ENCODE data around the gene FITM2. TPM values are rescaled to one million over a fixed set of nuclear protein-coding genes. Genes with fewer than 3 reads are reported as not detected.
A peak's percentile ranks its signal among the peaks of the same experiment; 100 is the strongest.
"Not testable (repeated sequence)": the region's sequence is repeated elsewhere in the genome, so short reads cannot be mapped to it uniquely, and the experiment has no call there.

FITM2 gene
- total RNA-seq, 1 donor from 2014 or later: 10.9 TPM

DNA sequence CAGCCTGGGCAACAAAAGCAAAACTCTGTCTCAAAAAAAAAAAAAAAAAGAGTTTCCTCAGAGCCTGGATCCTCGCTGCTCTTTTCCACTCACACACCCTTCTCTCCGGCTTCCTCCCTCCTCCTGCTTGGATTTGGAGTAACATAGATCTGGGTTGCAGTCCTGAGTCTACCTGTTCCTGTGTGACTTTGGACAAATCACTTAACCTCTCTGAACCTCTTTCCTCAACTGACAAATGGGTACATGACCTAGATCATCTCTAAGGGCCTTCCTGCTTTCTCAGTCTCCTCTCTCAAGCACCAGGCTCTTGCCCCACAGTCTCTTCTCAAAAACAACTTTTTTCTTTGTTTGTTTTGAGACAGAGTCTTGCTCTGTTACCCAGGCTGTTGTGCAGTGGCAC, 20.2 kb upstream of the FITM2 start:
- DNase-seq (ENCODE audit: low spot score): no peak

DNA sequence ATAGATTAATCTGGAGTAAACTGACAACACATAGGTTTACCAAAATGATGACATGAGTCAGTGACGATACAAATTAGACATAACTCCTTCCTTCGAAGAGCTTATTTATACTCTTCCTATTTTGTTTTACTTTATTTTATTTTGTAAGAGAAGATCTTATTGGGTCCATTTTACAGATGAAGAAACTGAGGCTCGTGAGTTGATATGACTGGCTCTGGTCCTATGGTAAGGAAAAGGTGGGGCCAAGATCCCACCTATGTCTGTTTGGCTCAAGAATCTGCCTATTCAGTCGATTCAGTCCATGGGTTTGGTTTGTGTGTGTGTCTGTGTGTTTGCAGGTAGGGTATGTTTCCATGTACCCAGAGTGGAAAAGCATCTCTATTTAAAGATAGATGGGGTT, 17.4 kb upstream of the FITM2 start:
- DNase-seq (ENCODE audit: low spot score): no peak

DNA sequence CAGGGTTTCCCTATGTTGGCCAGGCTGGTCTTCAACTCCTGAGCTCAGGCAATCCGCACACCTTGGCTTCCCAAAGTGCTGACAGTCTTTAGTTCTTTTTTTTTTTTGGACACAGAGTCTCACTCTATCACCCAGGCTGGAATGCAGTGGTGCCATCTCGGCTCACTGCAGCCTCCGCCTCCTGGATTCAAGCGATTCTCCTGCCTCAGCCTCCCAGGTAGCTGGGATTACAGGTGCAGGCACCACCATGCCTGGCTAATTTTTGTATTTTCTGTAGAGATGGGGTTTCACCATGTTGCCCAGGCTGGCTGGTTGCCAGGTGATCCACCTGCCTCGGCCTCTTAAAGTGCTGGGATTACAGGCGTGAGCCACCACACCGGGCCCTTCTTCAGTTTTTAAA, 16.7 kb upstream of the FITM2 start:
- not testable (repeated sequence) for DNase-seq (ENCODE audit: low spot score)

DNA sequence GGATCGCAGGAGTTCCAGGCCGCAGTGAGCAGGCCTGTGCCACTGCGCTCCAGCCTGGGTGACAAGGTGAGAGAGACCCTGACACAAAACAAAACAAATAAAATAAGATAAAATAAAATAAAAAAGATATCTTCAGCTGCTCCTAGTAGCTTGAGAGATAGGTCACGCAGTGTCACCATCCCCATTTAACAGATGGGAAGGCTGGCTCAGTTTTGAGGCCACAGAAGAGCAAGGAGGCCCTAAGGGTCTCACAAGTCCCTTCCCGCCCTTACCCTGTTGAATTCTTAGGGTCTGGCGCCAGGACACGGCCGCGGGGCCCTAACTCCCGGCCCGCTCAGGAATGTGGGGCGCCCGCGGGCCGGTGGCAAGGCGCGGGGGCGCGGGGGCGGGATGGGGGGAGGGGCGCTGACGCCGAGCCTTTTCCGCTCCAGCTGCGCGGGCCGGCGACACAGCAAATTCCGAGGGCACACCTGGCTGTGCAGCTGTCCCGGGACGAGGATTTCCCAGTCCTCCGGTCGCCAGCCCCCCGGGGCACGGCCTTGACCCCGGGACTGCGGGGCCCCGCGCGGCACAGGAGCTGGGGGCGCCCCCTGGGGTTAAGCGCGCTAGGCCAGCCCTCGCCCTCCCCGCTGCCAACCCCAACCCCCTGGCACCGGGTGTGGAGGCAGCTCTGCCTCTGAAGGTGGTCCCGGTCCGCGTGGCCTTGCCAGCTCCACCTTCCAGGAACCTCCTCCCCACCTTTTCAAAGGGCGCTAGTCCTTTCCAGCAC, 15.6 kb upstream of the FITM2 start:
- DNase-seq (ENCODE audit: low spot score): no peak

DNA sequence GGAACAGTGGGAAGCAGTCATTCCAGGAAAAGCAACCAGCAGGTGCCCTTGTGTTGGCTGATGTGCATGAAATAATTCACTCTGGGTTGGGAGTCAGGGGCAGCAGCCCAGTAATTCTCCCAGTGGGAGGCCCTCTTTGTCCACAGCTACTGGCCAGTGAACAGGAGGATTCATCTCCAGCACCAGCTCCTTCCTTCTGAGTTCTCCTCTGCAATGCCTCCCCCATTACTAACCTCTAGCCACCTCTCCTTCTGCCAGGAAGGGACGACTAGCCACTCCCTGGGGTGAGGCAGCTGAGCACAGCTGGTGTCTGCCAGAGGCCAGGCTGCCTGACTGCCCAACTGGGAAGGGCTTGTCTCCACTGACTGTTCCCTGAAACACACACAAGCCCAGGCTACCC, 13.3 kb upstream of the FITM2 start:
- DNase-seq (ENCODE audit: low spot score): peak; percentile 13

DNA sequence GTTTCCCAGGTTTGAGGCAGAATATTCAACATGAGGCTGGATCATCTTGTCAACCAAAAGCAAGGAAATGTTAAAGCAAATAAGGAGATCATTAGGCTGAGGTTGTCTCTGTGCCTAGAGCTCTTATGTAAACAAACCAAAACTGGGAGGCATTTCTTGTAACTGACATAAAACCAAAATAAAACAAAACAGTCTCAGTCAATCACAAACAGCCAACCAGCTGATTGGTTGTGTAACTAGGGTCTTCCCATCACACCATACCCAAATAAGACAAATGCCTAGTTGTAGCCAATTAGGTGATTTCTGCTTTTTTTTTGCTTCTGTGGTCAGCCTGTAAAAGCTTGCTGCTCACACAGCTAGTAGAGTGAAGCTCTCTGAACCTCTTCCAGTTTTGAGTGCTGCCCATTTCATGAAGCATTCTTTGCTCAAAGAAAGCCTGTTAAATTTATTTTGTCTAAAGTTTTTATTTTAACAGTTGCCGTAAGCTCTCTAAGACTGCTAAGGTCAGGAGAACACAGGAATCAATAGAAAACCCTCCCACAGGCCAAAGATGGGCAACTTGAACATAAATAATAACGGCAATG, 8.9 kb upstream of the FITM2 start:
- DNase-seq (ENCODE audit: low spot score): no peak

DNA sequence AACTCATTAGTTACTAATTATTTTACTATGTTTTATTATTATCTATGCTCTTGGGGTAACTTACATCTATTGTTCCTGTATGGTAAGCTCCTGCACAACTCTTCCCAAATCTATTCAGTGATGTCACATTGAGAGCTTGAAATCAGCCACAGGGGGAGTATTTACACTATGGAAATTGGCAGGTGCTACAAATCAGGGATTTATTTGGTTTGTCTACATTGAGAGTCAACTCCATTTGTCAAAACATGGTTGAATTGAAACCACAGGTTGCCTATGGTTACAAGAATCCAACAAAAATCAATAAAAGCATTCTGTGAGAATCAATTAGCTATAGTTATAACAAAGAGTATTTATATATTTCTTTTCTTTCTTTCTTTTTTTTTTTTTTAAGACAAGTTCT, 3.9 kb upstream of the FITM2 start:
- DNase-seq (ENCODE audit: low spot score): no peak

DNA sequence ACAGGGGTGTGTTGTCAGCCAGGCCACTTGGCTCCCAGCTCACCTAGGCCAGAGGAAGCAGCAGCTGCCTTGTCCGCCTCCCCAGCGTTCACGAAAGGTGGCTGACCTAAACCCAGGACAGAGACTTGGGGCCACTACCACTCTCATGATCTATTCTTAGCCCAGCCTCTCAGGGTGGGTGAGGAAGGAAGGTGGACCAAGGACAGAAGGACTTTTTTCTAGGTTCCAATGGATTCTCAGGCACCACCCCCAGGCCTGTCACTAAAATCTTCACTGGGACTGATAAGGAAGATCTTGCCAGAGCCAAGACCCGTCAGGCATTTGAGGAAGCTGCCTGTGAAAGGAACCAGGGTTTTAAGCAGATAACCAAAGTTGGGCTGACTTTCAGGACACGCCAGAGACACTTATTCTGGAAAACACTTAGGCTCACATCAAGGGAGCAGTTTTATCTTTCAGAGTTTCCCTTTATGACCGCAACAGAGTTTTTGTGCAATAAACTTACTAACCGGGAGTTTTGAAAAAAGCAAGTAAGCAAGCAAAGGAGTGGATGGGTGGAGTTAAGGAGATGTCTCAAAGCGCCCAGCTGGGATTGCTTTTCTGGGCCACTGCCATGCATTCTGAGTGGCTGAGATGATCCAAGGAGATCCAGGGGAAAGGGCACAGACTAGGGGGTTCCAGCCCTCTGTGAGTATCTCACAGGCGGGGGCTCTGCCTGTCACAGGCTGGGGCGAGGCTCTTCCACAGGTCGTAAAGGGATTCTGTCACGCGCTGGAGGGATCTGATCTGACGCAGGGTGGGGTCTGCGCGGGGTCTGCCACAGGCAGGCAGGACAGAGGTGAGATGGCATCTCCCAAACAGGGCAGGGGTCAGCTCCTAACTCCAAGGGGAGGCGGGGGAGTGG, 989 bp downstream of the FITM2 start:
- no peak for DNase-seq (ENCODE audit: low spot score)

DNA sequence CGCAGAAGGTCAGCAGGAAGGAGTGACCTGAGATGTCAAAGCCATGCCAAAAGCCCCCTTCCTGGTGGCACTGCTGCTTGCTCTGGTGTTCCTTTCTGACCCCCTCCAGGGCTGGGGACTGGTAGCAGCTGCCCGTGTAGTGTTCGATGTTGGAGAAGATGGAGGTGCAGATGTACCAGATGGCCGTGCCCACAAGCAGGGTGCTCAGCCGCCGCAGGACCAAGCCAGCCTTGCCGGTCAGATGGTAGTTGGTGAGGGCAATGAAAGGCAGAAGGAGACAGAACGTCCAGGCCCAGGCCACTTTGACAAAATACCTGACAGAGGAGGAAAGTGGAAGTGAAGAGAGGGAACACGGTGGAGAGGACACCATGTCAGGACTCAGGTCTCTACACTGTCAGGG, 4.1 kb downstream of the FITM2 start:
- no peak for DNase-seq (ENCODE audit: low spot score)

DNA sequence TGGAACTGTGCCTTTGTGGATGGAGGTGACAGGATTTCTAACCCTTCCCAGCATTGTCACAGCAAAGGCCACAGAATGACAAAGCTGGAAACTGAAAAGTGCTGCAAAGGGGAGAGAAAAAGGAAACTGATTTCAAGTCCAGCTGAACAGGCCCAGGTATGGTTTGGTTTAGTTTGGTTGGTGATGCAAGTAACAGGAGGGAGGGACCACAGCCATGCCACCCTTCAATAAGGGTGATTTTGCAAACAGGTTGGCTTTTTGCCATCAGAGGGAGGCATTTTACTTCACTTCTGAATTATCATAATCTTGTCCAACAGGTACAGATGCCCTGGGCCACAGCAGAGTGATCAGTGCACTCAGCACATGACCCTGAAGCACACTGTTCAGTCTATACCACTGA, 6.6 kb downstream of the FITM2 start:
- no peak for DNase-seq (ENCODE audit: low spot score)

DNA sequence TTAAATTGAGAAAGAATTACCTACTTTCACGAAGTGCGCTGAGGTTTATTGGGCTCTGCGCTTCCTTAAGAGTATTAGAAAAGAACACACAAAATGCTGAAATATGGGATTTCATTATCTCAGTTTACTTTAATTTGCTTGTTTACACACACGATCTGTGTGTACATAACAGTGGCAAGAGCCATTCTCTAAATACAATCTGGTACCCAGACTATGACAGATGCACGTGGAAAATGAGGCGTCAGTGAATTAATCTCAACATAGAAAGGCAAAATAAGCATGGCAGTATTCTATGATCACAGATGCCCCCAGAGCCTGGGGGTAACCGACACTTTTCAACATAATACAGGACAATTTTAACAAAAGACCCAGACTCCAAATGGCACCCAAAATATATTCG, 8.3 kb downstream of the FITM2 start:
- no peak for DNase-seq (ENCODE audit: low spot score)

DNA sequence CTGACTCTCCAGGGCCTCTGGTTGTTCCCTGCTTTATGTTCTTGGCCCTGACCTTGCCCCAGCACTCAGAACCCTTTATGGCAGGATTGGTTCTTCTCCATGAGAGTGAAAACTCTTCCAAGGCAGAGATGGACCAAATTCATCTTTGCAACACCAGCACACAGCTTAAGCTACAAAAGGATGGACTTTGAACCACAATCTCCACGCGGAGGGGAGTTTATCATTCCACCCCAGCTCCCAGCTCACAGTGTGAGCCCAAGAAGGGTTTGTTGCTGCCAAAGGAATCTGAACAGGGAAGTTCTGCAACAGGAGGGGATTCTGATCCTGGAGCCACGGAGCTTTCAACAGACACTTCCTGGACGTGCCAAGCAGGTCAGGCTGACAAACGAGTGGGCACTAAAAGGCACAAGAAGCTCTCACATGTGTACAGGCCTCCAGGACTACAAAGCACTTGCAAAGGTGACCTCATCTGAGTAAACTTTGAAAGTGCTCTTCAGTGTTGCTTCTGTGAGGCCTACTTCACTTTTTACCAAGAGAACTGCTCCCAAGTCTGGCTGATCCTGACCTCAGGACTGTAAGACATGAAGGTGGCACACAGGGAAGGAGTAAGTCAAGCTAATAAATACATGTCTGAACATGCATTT, 8.9 kb downstream of the FITM2 start:
- DNase-seq (ENCODE audit: low spot score): peak; percentile 58

DNA sequence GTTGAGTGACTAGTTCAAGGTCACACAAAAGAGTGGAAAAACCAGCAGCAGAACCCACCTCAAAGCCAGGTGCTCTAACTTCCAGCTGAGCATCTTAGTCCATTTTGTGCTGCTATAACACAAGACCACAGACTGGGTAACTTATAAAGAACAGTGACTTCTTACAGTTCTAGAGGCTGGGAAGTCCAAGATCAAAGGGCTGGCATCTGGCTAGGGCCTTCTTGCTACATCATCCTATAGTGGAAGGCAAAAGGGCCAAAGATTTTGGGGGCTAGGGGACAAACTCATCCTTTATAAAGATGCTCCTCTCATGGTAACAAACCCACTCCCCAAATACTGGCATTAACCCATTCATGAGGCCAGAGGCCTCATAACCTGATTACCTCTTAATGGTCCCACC, 9.7 kb downstream of the FITM2 start:
- no peak for DNase-seq (ENCODE audit: low spot score)

DNA sequence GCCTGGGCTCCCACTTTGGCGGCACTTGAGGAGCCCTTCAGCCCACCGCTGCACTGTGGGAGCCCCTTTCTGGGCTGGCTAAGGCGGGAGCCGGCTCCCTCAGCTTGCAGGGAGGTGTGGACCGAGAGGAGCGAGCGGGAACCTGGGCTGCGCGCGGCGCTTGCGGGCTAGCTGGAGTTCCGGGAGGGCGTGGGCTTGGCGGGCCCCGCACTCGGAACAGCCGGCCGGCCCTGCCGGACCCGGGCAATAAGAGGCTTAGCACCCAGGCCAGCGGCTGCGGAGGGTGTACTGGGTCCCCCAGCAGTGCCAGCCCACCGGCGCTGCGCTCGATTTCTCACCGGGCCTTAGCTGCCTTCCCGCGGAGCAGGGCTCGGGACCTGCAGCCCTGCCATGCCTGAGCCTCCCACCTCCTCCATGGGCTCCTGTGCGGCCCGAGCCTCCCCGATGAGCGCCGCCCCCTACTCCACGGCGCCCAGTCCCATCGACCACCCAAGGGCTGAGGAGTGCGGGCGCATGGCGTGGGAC, 11.9 kb downstream of the FITM2 start:
- DNase-seq (ENCODE audit: low spot score): not testable (repeated sequence)

DNA sequence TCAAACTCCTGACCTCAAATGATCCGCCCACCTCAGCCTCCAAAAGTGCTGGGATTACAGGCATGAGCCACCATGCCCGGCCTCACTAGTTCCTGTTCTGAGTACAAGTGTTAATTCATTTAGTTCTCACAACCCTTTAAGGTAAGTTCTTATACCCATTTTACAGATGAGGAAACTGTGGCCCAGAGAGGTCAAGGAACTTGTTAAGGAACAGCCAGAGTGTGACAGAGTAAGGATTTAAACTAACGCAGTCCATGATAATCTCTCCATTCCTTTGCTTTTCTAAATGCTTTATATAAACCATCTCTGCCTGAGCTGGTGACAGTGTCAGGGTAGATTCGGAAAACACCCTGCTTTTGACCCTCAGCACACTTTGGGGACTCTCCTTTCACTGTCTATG, 13.3 kb downstream of the FITM2 start:
- DNase-seq (ENCODE audit: low spot score): no peak

DNA sequence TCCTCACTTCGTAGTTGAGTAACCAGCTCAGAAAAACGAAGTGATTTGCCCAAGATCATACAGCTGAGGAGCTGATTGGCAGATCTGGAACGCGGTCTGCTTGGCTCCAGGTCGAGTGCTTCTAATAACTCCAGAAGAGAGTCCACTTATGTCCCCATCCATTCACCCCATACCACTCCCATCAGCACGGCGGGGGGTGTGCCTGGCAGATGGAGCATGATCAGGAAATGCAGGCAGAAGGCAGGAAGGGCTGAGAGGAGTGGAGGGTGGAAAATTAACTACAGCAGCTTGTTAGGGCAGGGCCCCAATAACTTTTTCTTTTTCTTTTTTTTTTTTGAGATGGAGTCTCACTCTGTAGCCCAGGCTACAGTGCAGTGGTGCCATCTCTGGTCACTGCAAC, 15.0 kb downstream of the FITM2 start:
- no peak for DNase-seq (ENCODE audit: low spot score)

DNA sequence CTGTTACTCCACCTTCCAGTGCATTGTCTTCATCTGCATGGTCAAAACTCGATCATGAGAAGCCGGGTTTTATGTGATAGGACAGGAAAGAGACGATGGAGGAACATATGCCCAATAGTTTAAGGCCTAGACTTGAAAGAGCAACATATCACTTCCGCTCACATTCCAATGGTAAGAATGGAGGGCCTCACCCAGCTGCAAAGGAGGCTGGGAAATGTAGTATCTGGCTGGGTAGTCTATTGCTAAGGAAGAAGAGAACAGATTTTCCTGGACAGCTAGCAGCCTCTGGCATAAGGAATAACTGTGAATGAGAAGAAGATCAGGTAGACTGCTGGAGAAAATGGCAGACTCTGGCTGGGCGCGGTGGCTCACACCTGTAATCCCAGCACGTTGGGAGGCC, 19.2 kb downstream of the FITM2 start:
- DNase-seq (ENCODE audit: low spot score): no peak

DNA sequence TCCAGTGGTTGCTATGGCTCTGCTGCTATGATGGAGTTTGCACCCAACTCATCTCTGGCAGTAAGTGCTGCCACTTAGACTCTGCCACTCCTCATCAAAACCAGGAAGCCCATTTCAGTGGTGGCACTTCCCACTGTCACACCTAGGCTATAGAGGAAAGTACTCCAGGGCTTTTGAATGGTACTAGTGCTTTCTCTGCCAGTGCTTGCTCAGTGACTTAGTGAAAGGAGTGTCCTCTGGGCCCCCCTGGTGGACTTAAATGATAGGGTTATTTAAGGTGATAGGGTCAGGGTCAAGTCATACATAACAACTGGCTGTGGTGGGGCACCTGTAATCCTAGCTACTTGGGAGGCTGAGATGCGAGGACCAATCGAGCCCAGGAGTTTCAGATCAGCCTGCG, 22.8 kb downstream of the FITM2 start:
- DNase-seq (ENCODE audit: low spot score): no peak

DNA sequence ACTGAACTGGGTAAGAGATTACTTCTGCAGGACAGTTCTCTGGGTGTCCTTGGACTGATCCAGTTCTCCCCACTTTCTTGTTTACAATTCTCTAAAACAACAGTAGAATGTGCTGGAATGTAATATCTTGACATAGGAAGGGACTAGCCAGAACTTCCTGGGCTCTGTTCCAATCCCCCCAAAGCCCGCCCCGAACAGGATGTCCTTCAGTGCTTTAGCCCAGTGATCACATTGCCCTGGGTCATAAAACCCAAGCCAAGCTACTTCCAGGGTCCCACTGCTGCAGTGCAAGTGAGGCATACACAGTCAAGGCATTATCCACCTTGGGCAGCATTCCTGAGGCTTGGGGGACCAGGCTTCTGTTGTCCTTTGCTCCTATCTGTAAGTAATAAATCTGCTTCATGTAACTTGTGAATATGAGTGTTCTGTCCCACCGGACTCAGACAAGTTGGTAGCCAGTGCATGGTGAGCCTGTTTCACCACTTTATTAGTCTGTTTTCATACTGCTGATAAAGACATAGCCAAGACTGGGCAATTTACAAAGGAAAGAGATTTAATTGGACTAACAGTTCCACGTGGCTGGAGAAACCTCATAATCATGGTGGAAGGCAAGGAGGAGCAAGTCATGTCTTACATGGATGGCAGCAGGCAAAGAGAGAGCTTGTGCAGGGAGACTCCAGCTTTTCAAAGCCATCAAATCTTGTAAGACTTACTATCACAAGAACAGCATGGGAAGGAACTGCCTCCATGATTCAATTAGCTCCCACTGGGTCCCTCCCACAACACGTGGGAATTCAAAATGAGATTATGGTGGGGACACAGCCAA, 23.5 kb downstream of the FITM2 start:
- peak; percentile 47 for DNase-seq (ENCODE audit: low spot score)

DNA sequence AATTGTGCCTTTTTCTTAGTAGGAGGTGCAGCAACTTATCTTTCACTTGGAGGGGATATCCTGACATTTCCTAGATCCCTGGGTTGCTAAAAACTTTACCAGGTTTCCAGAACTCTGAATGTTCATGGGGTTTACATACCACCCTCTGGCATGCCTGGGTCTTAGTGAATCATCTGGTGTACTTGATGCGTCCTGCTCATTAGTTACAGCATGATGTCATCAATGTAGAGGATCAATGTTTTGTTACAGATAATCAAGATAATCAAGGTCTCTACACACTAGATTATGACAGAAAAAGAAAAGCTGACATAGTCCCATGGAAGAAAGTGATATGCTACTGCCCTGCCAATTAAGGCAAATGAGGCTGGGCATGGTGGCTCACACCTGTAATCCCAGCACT, 27.0 kb downstream of the FITM2 start:
- DNase-seq (ENCODE audit: low spot score): no peak

DNA sequence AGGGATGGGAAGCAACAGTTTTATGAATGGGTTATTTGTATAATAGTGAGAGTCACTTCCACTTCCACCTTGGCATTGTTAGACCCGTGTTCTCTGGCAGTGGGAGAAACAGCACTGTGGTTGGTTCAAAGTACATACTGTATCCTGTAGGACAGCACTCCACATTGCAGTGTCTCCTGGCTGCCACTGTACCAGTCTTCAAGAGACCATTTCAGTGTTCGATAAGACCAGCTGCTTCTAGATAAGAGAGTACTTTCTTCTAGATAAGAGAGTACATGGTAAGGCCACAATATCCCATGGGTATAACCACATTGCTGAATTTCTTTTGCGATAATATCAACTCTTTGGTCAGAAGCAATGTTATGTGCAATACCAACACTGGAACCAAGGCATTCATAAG, 28.8 kb downstream of the FITM2 start:
- DNase-seq (ENCODE audit: low spot score): no peak
